A204.1 (cell line): ENCODE data around the gene TMBIM6.

Experiments
- FAIRE-seq: peaks from 2 replicates; lab custom pipeline; 2012; peaks lifted over from hg19 to GRCh38; lab: Jason Lieb, UNC

Gene TMBIM6

GRCh38 chr12:49798248-49798647 is 56.9 kb downstream of the TMBIM6 start:
- no peak for FAIRE-seq

- FAIRE-seq, result no peak
Observed at GRCh38 chr12:49798934-49799333, 57.6 kb downstream of the TMBIM6 start.

GRCh38 chr12:49800421-49801140 is 59.2 kb downstream of the TMBIM6 start:
- no peak for FAIRE-seq

- no peak for FAIRE-seq
Observed at GRCh38 chr12:49801141-49802063, 60.0 kb downstream of the TMBIM6 start.

GRCh38 chr12:49803693-49804450 is 62.5 kb downstream of the TMBIM6 start:
- FAIRE-seq, result no peak

GRCh38 chr12:49804821-49805220 is 63.5 kb downstream of the TMBIM6 start:
- FAIRE-seq, result no peak

GRCh38 chr12:49805409-49805808 is 64.1 kb downstream of the TMBIM6 start:
- no peak for FAIRE-seq

- no peak for FAIRE-seq
Observed at GRCh38 chr12:49806321-49806813, 65.0 kb downstream of the TMBIM6 start.

- FAIRE-seq, result no peak
Observed at GRCh38 chr12:49806877-49807276, 65.5 kb downstream of the TMBIM6 start.

- no peak for FAIRE-seq
Observed at GRCh38 chr12:49807991-49808580, 66.7 kb downstream of the TMBIM6 start.

GRCh38 chr12:49808686-49809380 is 67.5 kb downstream of the TMBIM6 start:
- FAIRE-seq, result no peak

GRCh38 chr12:49809381-49809905 is 68.1 kb downstream of the TMBIM6 start:
- FAIRE-seq, result no peak

- FAIRE-seq, result no peak
Observed at GRCh38 chr12:49809906-49810389, 68.6 kb downstream of the TMBIM6 start.

GRCh38 chr12:49811136-49811535 is 69.8 kb downstream of the TMBIM6 start:
- no peak for FAIRE-seq

GRCh38 chr12:49811961-49812401 is 70.6 kb downstream of the TMBIM6 start:
- FAIRE-seq, result no peak

- no peak for FAIRE-seq
Observed at GRCh38 chr12:49813131-49813530, 71.8 kb downstream of the TMBIM6 start.
